ENCODE data around the gene NKTR. TPM values are rescaled to one million over a fixed set of nuclear protein-coding genes. Genes with fewer than 3 reads are reported as not detected.
A peak's percentile ranks its signal among the peaks of the same experiment; 100 is the strongest.

Gene NKTR
- total and polyA plus RNA-seq, 2 of the 13 experiments (the other 11 are each of a cell fraction or from before 2014, with no cell fraction given) = 41.3 to 59.6 TPM

DNA sequence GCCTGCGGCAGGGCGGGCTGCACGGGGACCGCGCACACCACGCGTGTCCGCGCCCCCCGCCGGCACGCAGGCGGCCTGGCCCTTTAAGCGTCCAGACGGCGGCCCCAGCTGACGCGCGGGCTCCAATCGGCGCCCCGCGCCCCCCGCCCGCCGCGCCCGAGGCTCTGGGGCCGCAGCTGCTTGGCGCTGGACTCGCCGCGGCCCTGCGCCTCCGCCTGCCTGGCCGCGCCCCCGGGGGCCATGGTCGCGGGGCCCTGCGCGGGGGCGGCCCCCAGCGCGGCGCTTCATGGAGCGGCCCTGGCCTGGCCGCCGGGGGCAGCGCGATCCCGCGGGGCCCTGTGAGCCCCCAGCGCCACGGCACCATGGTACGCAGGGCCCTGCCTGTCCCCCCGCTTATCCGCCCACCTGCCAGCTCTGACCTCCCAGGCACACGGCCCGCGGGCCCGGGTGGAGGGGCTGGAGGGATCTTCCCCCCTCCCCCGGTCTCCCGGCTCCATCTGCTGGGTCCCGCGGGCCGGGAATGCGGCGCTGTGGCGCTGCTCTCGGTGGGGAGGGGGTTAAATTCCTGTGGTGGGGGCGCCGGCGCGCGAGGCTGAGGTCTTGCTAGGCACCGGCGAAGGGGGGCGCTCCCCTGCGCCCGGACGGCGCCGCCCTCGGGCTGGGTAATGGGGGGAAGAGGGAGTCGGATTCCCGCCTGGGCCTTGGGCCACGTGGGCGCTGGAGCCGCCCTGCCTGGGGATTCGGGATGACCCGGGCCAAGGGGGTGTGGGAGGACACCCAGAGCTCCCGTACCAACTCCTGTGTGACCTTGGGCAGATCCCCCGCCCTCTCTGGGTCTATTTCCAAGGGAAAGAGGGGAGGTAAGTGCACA is 54.1 kb downstream of the NKTR start (continued):
- TF ChIP-seq, protein P1, sequence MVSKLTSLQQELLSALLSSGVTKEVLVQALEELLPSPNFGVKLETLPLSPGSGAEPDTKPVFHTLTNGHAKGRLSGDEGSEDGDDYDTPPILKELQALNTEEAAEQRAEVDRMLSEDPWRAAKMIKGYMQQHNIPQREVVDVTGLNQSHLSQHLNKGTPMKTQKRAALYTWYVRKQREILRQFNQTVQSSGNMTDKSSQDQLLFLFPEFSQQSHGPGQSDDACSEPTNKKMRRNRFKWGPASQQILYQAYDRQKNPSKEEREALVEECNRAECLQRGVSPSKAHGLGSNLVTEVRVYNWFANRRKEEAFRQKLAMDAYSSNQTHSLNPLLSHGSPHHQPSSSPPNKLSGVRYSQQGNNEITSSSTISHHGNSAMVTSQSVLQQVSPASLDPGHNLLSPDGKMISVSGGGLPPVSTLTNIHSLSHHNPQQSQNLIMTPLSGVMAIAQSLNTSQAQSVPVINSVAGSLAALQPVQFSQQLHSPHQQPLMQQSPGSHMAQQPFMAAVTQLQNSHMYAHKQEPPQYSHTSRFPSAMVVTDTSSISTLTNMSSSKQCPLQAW (CRISPR knock-in tag; IDR thresholded peaks at IDR 0.05) = no peak
- no peak for TF ChIP-seq ZNF138 (CRISPR knock-in tag; IDR thresholded peaks at IDR 0.05; ENCODE audit: low read depth)
- TF ChIP-seq, protein P2, sequence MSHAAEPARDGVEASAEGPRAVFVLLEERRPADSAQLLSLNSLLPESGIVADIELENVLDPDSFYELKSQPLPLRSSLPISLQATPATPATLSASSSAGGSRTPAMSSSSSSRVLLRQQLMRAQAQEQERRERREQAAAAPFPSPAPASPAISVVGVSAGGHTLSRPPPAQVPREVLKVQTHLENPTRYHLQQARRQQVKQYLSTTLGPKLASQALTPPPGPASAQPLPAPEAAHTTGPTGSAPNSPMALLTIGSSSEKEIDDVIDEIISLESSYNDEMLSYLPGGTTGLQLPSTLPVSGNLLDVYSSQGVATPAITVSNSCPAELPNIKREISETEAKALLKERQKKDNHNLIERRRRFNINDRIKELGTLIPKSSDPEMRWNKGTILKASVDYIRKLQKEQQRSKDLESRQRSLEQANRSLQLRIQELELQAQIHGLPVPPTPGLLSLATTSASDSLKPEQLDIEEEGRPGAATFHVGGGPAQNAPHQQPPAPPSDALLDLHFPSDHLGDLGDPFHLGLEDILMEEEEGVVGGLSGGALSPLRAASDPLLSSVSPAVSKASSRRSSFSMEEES (CRISPR knock-in tag; IDR thresholded peaks at IDR 0.05) = peak; percentile 50; the same call in 1 of the 2 replicates
- TF ChIP-seq FOSL1 (CRISPR knock-in tag; IDR thresholded peaks at IDR 0.05; ENCODE audit: borderline replicate concordance) = no peak
- no peak for TF ChIP-seq ZNF180 (CRISPR knock-in tag; IDR thresholded peaks at IDR 0.05; ENCODE audit: borderline replicate concordance, low read depth)
- TF ChIP-seq SPEN (CRISPR knock-in tag; IDR thresholded peaks at IDR 0.05; ENCODE audit: low read depth) = no peak; the same call in 1 of the 2 replicates
- TF ChIP-seq CBX1 (IDR thresholded peaks at IDR 0.05; ENCODE audit: low read depth) = no peak
- TF ChIP-seq, protein P3, sequence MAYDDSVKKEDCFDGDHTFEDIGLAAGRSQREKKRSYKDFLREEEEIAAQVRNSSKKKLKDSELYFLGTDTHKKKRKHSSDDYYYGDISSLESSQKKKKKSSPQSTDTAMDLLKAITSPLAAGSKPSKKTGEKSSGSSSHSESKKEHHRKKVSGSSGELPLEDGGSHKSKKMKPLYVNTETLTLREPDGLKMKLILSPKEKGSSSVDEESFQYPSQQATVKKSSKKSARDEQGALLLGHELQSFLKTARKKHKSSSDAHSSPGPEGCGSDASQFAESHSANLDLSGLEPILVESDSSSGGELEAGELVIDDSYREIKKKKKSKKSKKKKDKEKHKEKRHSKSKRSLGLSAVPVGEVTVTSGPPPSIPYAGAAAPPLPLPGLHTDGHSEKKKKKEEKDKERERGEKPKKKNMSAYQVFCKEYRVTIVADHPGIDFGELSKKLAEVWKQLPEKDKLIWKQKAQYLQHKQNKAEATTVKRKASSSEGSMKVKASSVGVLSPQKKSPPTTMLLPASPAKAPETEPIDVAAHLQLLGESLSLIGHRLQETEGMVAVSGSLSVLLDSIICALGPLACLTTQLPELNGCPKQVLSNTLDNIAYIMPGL (CRISPR knock-in tag; IDR thresholded peaks at IDR 0.05; ENCODE audit: borderline replicate concordance in 1 of 2, low read depth in 1 of 2) = peak; percentile 56 to 65; a peak in 3 of 4 replicates
- no peak for TF ChIP-seq ETV5 (CRISPR knock-in tag; IDR thresholded peaks at IDR 0.05; ENCODE audit: borderline replicate concordance)
- no peak for TF ChIP-seq PAF1 (CRISPR knock-in tag; IDR thresholded peaks at IDR 0.05)
- TF ChIP-seq HNRNPL (IDR thresholded peaks at IDR 0.05; ENCODE audit: low read depth, low read length) = no peak
- TF ChIP-seq, protein P4, sequence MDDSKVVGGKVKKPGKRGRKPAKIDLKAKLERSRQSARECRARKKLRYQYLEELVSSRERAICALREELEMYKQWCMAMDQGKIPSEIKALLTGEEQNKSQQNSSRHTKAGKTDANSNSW (CRISPR knock-in tag; IDR thresholded peaks at IDR 0.05; ENCODE audit: borderline replicate concordance) = no peak
- TF ChIP-seq STAG1 (CRISPR knock-in tag; IDR thresholded peaks at IDR 0.05) = no peak
- 0 out of 2 replicates have a peak, but pooled peaks have one; percentile 21 for TF ChIP-seq ELF3 (CRISPR knock-in tag; IDR thresholded peaks at IDR 0.05)
- TF ChIP-seq ISL2 (CRISPR knock-in tag; IDR thresholded peaks at IDR 0.05) = peak; percentile 26; the same call in 1 of the 2 replicates
- peak; percentile 99 for TF ChIP-seq MAZ (IDR thresholded peaks at IDR 0.05; ENCODE audit: borderline replicate concordance, low read depth, low read length)
- TF ChIP-seq MAZ (CRISPR knock-in tag; IDR thresholded peaks at IDR 0.05; ENCODE audit: low read depth) = peak; percentile 84
- TF ChIP-seq ZNF781 (CRISPR knock-in tag; IDR thresholded peaks at IDR 0.05; ENCODE audit: borderline replicate concordance, not compliant biosample characterization) = no peak
- TF ChIP-seq SP4 (CRISPR knock-in tag; IDR thresholded peaks at IDR 0.05) = peak; percentile 12; the same call in 1 of the 2 replicates
- TF ChIP-seq, protein P5, sequence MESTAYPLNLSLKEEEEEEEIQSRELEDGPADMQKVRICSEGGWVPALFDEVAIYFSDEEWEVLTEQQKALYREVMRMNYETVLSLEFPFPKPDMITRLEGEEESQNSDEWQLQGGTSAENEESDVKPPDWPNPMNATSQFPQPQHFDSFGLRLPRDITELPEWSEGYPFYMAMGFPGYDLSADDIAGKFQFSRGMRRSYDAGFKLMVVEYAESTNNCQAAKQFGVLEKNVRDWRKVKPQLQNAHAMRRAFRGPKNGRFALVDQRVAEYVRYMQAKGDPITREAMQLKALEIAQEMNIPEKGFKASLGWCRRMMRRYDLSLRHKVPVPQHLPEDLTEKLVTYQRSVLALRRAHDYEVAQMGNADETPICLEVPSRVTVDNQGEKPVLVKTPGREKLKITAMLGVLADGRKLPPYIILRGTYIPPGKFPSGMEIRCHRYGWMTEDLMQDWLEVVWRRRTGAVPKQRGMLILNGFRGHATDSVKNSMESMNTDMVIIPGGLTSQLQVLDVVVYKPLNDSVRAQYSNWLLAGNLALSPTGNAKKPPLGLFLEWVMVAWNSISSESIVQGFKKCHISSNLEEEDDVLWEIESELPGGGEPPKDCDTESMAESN (CRISPR knock-in tag; conservative IDR thresholded peaks at IDR 0.05) = peak; percentile 43; the same call in 1 of the 2 replicates
- 0 out of 2 replicates have a peak, but pooled peaks have one; percentile 55 for TF ChIP-seq ZSCAN21 (CRISPR knock-in tag; IDR thresholded peaks at IDR 0.05; ENCODE audit: borderline replicate concordance)
